ENCODE measurements around the gene HBA1.

GRCh38 chr16:177981-178667, 1.6 kb downstream of the HBA1 start:
- no peak for TF ChIP-seq POLR2A (IDR thresholded peaks at IDR 0.05; ENCODE audit: low read depth, low read length)
- no peak for TF ChIP-seq CTCF (conservative IDR thresholded peaks at IDR 0.05; ENCODE audit: low read depth, low read length)
- TF ChIP-seq RAD21 (IDR thresholded peaks at IDR 0.05; ENCODE audit: low read length), result no peak
- no peak for TF ChIP-seq USF2 (IDR thresholded peaks at IDR 0.05; ENCODE audit: low read depth, low read length)
- no peak for TF ChIP-seq MAFK (IDR thresholded peaks at IDR 0.05; ENCODE audit: low read depth, low read length)
- TF ChIP-seq FOS (IDR thresholded peaks at IDR 0.05; ENCODE audit: low read depth, low read length), result no peak
- TF ChIP-seq CHD1 (IDR thresholded peaks at IDR 0.05; ENCODE audit: low read depth, low read length), result no peak
- TF ChIP-seq RFX5 (IDR thresholded peaks at IDR 0.05; ENCODE audit: low read depth, low read length), result no peak
- no peak for TF ChIP-seq RCOR1 (IDR thresholded peaks at IDR 0.05; ENCODE audit: insufficient replicate concordance, low read length)
- no peak for TF ChIP-seq MAZ (IDR thresholded peaks at IDR 0.05; ENCODE audit: borderline replicate concordance, low read depth, low read length)
- TF ChIP-seq SMC3 (IDR thresholded peaks at IDR 0.05; ENCODE audit: low read depth, low read length), result no peak
- no peak for TF ChIP-seq BHLHE40 (IDR thresholded peaks at IDR 0.05; ENCODE audit: low read depth, low read length)
